Gastrocnemius medialis (tissue), 4 donors: ENCODE data around the gene ASCL3.

Experiments
- CTCF ChIP-seq, 5 experiments: fragments of 450-650 bp in 3 of 5; fragments of 200-600 bp in 2 of 5; sonication (generic) in 2 of 5; IDR thresholded peaks in 4 of 5; conservative IDR thresholded peaks in 1 of 5; 1 replicate in 4 of 5; 2 replicates in 1 of 5; pipeline ENCODE4 v1.5.1; 2016 to 2019; ENCODE audit warnings: antibody characterized with exemption in 5 of 5, mild to moderate bottlenecking in 3 of 5, moderate library complexity in 3 of 5
- POLR2A ChIP-seq, 2 donors: fragments of 450-650 bp; IDR thresholded peaks; one replicate each; pipeline ENCODE4 v1.6.1; 2017; ENCODE audit warnings: antibody characterized with exemption in 2 of 2, mild to moderate bottlenecking in 2 of 2, moderate library complexity in 2 of 2

DNA sequence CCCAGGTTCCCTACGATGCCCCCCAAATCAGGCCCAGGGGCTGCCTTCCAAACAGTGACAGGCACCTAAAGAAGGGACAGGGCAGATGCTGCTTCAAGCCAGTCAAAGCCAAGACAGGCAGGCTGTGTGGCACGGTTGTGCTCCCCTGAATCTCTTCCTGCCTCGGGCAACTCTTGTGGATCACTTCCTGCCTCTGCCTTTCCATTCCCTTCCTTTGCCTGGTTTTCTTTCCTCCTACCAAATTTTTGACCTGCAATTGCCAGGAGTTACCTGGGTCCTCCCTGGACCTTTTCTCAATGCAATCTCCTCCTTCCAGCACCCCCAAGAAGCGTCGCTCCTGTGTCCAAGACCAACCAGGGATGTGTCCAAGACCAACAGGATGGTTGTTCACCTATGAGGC is 15.6 kb downstream of the ASCL3 start:
- TF ChIP-seq CTCF (IDR thresholded peaks at IDR 0.05 in 4 of 5, conservative IDR thresholded peaks at IDR 0.05 in 1 of 5) (no peak), POLR2A (IDR thresholded peaks at IDR 0.05) (no peak)
